GM18519 (cell line): ENCODE data around the gene MARS1.
A peak's percentile ranks its signal among the peaks of the same experiment; 100 is the strongest.
"Not testable (repeated sequence)": the region's sequence is repeated elsewhere in the genome, so short reads cannot be mapped to it uniquely, and the experiment has no call there.

Experiments
- ATAC-seq: cut with Tn5 transposase; IDR thresholded peaks from one replicate; pipeline ENCODE4 v1.9.1; 2021; ENCODE audit warnings: mild to moderate bottlenecking, moderate library complexity; ENCODE audit not compliant: unreplicated experiment, low FRiP score

The MARS1 gene

DNA sequence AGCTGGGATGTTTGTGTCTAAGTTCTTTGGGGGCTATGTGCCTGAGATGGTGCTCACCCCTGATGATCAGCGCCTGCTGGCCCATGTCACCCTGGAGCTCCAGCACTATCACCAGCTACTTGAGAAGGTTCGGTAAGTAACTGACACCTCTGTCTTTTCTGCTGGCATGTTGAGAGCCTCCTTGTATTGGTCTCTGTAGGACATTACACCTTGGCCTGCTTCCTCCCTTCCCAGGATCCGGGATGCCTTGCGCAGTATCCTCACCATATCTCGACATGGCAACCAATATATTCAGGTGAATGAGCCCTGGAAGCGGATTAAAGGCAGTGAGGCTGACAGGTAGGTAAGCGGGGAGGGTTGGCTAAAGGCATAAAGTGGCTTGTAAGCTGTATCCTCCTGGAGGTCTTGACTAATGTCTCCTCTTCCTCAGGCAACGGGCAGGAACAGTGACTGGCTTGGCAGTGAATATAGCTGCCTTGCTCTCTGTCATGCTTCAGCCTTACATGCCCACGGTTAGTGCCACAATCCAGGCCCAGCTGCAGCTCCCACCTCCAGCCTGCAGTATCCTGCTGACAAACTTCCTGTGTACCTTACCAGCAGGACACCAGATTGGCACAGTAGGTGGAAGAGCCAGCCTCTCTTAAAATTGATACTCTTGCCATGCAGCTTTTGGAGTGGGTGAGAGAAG is 27.0 kb downstream of the MARS1 start:
- ATAC-seq, result no peak

DNA sequence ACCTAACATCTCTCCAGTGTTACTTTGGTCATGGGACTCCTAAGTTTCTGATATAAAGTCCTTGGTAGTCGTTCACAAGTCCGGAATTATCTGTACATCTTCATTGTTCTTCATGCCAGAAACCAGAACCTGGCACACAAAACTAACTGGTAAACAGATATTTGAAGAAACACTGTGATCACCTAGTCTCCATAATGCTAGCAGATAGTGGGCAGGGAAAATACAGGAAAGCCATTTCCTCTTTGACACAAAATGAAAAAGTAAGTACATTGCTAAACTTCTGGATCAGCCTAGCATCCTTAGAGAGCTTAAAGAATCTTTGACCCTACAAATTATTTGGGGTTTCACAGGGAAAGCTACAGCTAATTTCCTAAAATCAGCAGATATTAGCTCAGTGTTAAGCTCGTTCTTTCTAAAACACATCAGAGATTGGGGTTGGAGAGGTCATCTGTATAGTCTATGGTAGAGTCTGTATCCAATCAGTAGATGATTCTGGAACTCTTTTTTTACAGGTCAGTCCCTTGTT is 27.6 kb downstream of the MARS1 start:
- ATAC-seq, result no peak

- ATAC-seq, result no peak
Measured at GRCh38 chr12:57515934-57516541, 28.2 kb downstream of the MARS1 start.

- no peak for ATAC-seq
Measured at GRCh38 chr12:57516617-57517153, 28.8 kb downstream of the MARS1 start.

DNA sequence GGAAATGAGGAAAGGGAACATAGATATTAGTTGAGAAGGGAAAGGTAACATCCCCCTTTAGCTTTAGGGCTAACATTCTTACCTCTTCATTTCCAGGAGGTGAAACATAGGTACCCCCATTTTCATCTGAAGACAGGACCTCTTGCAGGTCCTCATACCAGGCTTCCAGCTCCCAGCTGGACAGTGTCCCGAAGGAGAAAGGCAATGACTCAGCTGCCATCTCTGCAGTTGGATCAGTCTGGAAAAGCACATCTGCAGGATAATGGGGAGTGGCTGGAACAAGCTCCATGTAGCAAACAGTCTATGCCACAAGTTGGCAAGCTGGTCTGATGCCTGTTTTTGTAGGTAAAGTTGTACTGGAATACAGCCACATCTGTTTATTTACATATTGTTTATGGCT is 29.3 kb downstream of the MARS1 start:
- no peak for ATAC-seq

- not testable (repeated sequence) for ATAC-seq
Measured at GRCh38 chr12:57517718-57518117, 29.9 kb downstream of the MARS1 start.

- no peak for ATAC-seq
Measured at GRCh38 chr12:57518176-57518919, 30.5 kb downstream of the MARS1 start.

DNA sequence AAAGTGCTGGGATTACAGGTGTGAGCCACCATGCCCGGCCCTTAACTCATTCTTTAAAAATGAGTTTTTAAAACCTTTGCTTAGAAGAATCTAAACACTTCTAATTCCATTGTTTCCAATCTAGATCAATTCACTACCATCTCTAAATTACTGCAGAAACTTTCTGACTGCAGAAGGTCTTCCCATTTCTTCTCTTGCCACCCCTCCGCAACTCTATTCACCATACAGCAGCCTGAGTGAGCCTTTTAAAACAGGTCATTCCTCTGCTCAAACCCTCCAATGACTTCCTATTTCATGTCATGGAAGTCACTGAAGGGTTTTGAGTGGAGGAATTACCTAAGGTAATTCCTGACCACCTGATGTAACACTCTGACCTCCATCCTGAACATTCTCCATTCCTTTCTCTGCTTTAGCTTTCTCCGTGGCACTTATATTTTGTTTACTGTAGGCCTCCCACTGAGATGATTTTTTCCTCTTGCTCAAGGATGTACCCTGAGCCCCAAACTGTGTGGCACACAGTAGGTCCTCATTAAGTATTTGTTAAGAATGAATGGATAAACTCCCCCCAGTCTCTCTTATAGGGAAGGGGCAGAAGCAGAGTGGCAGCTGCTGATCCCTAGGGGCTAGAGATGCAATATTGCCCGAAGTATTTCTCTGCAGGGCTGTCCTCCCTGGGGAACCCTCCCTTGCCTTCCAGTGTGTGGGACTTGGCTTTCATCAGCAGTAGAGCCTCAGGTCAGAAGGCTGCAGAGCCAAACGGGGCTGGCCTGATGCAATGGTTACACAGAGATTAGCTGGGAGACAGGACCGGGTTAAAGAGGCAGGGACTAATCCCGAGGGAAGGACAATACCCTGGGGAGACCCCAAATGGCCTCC is 31.3 kb downstream of the MARS1 start:
- ATAC-seq, result no peak

DNA sequence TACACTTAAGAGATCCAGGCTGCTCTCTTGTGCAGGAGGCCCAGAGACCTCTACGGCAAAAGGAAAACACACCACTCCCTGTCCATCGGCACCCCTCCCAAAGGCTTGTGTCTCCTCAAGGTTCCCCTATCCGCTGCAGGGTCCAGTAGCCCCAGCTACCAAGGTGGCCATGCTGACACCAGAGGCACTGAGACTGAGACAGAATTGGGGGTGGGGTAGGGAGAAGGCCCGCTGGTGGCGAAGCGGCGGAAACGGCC is 31.9 kb downstream of the MARS1 start:
- no peak for ATAC-seq

- peak; percentile 48 for ATAC-seq
Measured at GRCh38 chr12:57520053-57520818, 32.4 kb downstream of the MARS1 start, which contains the start of gene DDIT3. Gene DDIT3 (minus strand): TSS chr12:57520514. CDS start chr12:57517406, 3,108 bp downstream.

- ATAC-seq, result no peak
Measured at GRCh38 chr12:57521525-57522010, 33.7 kb downstream of the MARS1 start.

GRCh38 chr12:57522011-57522886 is 34.4 kb downstream of the MARS1 start, which contains the start of gene MBD6:
Gene MBD6 (plus strand): TSS chr12:57522824. CDS start chr12:57524304, 1,480 bp downstream.
- ATAC-seq, result peak; percentile 26

DNA sequence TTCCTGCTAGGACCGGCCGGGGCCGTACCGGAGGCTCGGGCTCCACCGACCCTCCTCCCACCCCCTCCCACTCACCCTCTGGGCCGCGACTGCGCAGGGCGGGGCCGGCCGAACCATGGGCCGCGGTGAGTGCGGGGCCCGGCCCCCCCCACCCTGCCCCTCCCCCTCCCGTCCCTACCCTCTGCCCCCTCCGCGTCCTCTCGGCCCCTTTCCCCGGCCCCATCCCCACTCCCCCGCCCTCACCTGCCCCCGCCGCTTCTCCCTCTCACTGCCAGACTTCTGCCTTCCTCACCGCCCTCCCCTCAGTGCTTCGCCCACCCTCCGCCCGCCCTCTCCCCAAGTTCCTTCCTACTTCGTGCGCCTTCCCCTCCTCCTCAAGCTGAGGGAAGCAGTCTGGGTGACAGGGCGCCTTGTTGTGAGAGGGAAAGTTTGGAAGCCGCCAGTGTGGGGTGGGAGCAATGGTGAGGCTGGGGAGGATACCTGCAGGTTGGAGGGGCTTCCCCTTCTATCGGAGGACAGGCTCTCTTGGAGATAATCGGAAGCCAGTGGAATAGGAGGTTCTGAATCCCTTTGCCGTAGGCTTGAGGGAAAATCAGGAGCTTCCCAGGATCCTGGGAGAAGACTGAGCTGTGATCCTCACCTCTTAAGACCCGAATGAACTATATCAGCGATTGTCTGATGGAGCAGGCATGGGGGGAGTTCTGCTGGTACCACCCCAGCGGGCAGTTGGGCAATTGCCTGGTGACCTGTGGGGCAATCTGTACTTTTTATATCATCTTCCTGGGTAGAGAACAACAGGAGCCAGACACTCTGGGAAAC is 35.2 kb downstream of the MARS1 start:
- ATAC-seq, result no peak

- ATAC-seq, result no peak
Measured at GRCh38 chr12:57523706-57524614, 36.1 kb downstream of the MARS1 start.

GRCh38 chr12:57524814-57525614 is 37.1 kb downstream of the MARS1 start:
- no peak for ATAC-seq
